ENCODE measurements around the gene MUSTN1. TPM values are rescaled to one million over a fixed set of nuclear protein-coding genes. Genes with fewer than 3 reads are reported as not detected.

Gene MUSTN1
- polyA plus RNA-seq, 3 donors: 0.29 to 13.7 TPM; not detected in 1

DNA sequence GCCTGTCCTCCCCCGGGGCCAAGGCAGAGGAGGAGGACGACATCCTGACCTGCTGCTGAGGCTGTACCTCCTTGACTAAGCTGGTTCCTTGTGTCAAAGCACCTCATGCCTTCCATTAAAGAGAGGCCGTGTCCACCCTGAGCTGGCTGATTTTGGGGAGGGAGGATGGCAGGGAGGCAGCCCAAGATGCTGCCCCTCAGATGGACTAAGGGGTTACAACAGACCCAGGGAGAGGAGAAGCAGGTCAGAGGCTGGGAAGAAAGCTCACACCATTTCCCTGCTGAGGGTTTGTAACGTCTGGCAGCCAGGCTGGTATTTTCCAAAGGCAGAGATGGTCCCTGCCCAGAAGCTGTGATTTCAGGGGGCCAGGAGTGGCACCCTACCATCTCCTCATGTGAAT is 42.9 kb downstream of the MUSTN1 start:
- Mint-ChIP-seq H3K36me3 (no peaks in the 10 kb centered on the region), H3K27me3 (ENCODE audit: low read depth in 3 of 3) (peaks cover 3 to 10% (median 7%) of the 10 kb centered on the region in 3 donors), H3K4me3 (no peak overlapping the region), H3K4me1 (peaks cover 11% of the 10 kb centered on the region), H3K9me3 (no peaks in the 10 kb centered on the region), H3K27ac (peak overlapping the region in 1 of 7 donors; percentile 35)
- no peak overlapping the region for H3K27ac ChIP-seq (ENCODE audit: low read depth in 1 of 2, low read length in 2 of 2)
- DNase-seq: no peak
- no peak overlapping the region for H2AFZ ChIP-seq (ENCODE audit: insufficient read depth, low read depth, low read length, poor library complexity, severe bottlenecking)
- H3K9me3 ChIP-seq (replicated peaks in 1 of 2; ENCODE audit: control insufficient read depth in 1 of 2, insufficient read depth in 1 of 2, low read length in 2 of 2): no peaks in the 10 kb centered on the region
- TF ChIP-seq, protein P1, sequence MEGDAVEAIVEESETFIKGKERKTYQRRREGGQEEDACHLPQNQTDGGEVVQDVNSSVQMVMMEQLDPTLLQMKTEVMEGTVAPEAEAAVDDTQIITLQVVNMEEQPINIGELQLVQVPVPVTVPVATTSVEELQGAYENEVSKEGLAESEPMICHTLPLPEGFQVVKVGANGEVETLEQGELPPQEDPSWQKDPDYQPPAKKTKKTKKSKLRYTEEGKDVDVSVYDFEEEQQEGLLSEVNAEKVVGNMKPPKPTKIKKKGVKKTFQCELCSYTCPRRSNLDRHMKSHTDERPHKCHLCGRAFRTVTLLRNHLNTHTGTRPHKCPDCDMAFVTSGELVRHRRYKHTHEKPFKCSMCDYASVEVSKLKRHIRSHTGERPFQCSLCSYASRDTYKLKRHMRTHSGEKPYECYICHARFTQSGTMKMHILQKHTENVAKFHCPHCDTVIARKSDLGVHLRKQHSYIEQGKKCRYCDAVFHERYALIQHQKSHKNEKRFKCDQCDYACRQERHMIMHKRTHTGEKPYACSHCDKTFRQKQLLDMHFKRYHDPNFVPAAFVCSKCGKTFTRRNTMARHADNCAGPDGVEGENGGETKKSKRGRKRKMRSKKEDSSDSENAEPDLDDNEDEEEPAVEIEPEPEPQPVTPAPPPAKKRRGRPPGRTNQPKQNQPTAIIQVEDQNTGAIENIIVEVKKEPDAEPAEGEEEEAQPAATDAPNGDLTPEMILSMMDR (IDR thresholded peaks at IDR 0.05): no peak
- 86% methylated on average over 3 of the region's 4 CpGs for whole genome bisulfite sequencing (ENCODE audit: insufficient coverage)
- H3K4me2 ChIP-seq (replicated peaks; ENCODE audit: extremely low read depth, low read length, poor library complexity, severe bottlenecking): no peak overlapping the region
- H3K27me3 ChIP-seq (ENCODE audit: control insufficient read depth in 2 of 2, insufficient read depth in 2 of 2, low read length in 2 of 2): no peaks in the 10 kb centered on the region
- peaks cover 10 to 13% of the 10 kb centered on the region in 2 donors for H3K4me1 ChIP-seq (ENCODE audit: control insufficient read depth in 1 of 2, insufficient read depth in 2 of 2, low read length in 2 of 2)
- H3K36me3 ChIP-seq (replicated peaks in 1 of 2; ENCODE audit: control insufficient read depth in 1 of 2, insufficient read depth in 2 of 2, low read length in 2 of 2): no peaks in the 10 kb centered on the region
- no peak overlapping the region for H3K9ac ChIP-seq (ENCODE audit: insufficient read depth, low read length, poor library complexity, severe bottlenecking)
- no peaks in the 10 kb centered on the region for H4K20me1 ChIP-seq (ENCODE audit: insufficient read depth, low read length)
- no peaks in the 10 kb centered on the region for H3K79me2 ChIP-seq (ENCODE audit: insufficient read depth, low read length)
- intact Hi-C loops (cut with micrococcal nuclease): no loop called here
- H3K4me3 ChIP-seq (replicated peaks in 1 of 3; ENCODE audit: low read depth in 2 of 3, low read length in 3 of 3): no peak overlapping the region

DNA sequence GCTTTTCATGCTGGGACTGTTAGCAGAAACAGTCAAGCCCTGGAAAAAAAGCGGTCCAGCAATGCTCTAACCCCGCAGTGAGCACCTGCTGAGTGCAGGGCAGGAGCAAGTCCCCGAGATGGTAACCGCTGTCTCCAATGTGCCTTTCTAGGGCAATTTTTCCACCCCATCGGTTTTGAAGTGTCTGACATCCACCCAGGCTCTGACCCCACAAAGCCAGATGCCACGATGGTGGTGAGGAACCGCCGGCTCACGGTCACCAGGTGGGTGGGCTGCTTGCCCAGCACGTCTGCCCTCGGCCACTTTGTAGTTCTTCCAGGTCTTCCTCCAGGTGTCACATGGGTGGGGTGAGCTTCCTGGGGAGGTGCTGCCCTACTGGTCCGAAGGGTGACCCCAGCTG is 43.5 kb downstream of the MUSTN1 start:
- Mint-ChIP-seq H3K27me3 (ENCODE audit: low read depth in 3 of 3) (peaks cover 3 to 10% (median 7%) of the 10 kb centered on the region in 3 donors), H3K4me1 (peaks cover 11% of the 10 kb centered on the region), H3K9me3 (no peaks in the 10 kb centered on the region), H3K4me3 (no peak overlapping the region), H3K36me3 (no peaks in the 10 kb centered on the region), H3K27ac (no peak overlapping the region)
- H3K4me3 ChIP-seq (replicated peaks in 1 of 3; ENCODE audit: low read depth in 2 of 3, low read length in 3 of 3): no peak overlapping the region
- H4K20me1 ChIP-seq (ENCODE audit: insufficient read depth, low read length): no peaks in the 10 kb centered on the region
- H3K4me2 ChIP-seq (replicated peaks; ENCODE audit: extremely low read depth, low read length, poor library complexity, severe bottlenecking): no peak overlapping the region
- H3K4me1 ChIP-seq (ENCODE audit: control insufficient read depth in 1 of 2, insufficient read depth in 2 of 2, low read length in 2 of 2): peaks cover 10 to 13% of the 10 kb centered on the region in 2 donors
- H3K27ac ChIP-seq (ENCODE audit: low read depth in 1 of 2, low read length in 2 of 2): no peak overlapping the region
- intact Hi-C loops (cut with micrococcal nuclease): no loop called here
- H3K9me3 ChIP-seq (replicated peaks in 1 of 2; ENCODE audit: control insufficient read depth in 1 of 2, insufficient read depth in 1 of 2, low read length in 2 of 2): no peaks in the 10 kb centered on the region
- DNase-seq: no peak
- H2AFZ ChIP-seq (ENCODE audit: insufficient read depth, low read depth, low read length, poor library complexity, severe bottlenecking): no peak overlapping the region
- no peaks in the 10 kb centered on the region for H3K36me3 ChIP-seq (replicated peaks in 1 of 2; ENCODE audit: control insufficient read depth in 1 of 2, insufficient read depth in 2 of 2, low read length in 2 of 2)
- H3K9ac ChIP-seq (ENCODE audit: insufficient read depth, low read length, poor library complexity, severe bottlenecking): no peak overlapping the region
- no peaks in the 10 kb centered on the region for H3K27me3 ChIP-seq (ENCODE audit: control insufficient read depth in 2 of 2, insufficient read depth in 2 of 2, low read length in 2 of 2)
- WGBS (ENCODE audit: insufficient coverage): 91% methylated on average over 12 of the region's 12 CpGs
- H3K79me2 ChIP-seq (ENCODE audit: insufficient read depth, low read length): no peaks in the 10 kb centered on the region
- TF ChIP-seq, protein P1 (IDR thresholded peaks at IDR 0.05): no peak

All from CD14-positive monocyte (primary cell).